GM18867 (cell line): Measurements from ENCODE around the gene TERC.
"Not testable (repeated sequence)": the region's sequence is repeated elsewhere in the genome, so short reads cannot be mapped to it uniquely, and the experiment has no call there.

ENCODE experiments used
- ATAC-seq: cut with Tn5 transposase; IDR thresholded peaks from one replicate; pipeline ENCODE4 v1.9.1; 2021; ENCODE audit warnings: mild to moderate bottlenecking, moderate library complexity; ENCODE audit not compliant: unreplicated experiment

The TERC gene

GRCh38 chr3:169772305-169772896 lies 7.5 kb upstream of the TERC start:
- ATAC-seq = peak; percentile 18

GRCh38 chr3:169771497-169772304 lies 6.8 kb upstream of the TERC start:
- peak; percentile 14 for ATAC-seq

GRCh38 chr3:169769287-169770181 lies 4.7 kb upstream of the TERC start, which contains the start of gene ACTRT3:
TSS of gene ACTRT3 (minus strand) at chr3:169769561. CDS start at chr3:169769520, 41 bp downstream.
- ATAC-seq = peak; percentile 29

GRCh38 chr3:169764312-169764881 lies 463 bp downstream of the TERC start:
- ATAC-seq = peak; percentile 35

GRCh38 chr3:169760479-169760878 lies 4.4 kb downstream of the TERC start:
- ATAC-seq = no peak

- ATAC-seq = peak; percentile 54
These were observed 5.6 kb downstream of the TERC start for GRCh38 chr3:169759256-169759655.

- no peak for ATAC-seq
These were observed 6.4 kb downstream of the TERC start for GRCh38 chr3:169758359-169758994.

GRCh38 chr3:169755488-169755887 lies 9.4 kb downstream of the TERC start:
- ATAC-seq = no peak

GRCh38 chr3:169754711-169755110 lies 10.1 kb downstream of the TERC start:
- no peak for ATAC-seq

GRCh38 chr3:169751875-169752274 lies 13.0 kb downstream of the TERC start:
- ATAC-seq = no peak

GRCh38 chr3:169750665-169751064 lies 14.2 kb downstream of the TERC start:
- ATAC-seq = no peak

- ATAC-seq = no peak
These were observed 16.2 kb downstream of the TERC start for GRCh38 chr3:169748670-169749069.

GRCh38 chr3:169746924-169747323 lies 17.9 kb downstream of the TERC start:
- ATAC-seq = no peak

GRCh38 chr3:169744366-169745054 lies 20.4 kb downstream of the TERC start:
- no peak for ATAC-seq

- no peak for ATAC-seq
These were observed 25.8 kb downstream of the TERC start for GRCh38 chr3:169739067-169739466.

- ATAC-seq = not testable (repeated sequence)
These were observed 33.0 kb downstream of the TERC start for GRCh38 chr3:169731857-169732256.

GRCh38 chr3:169722724-169723123 lies 42.1 kb downstream of the TERC start:
- no peak for ATAC-seq

GRCh38 chr3:169718415-169718814 lies 46.4 kb downstream of the TERC start:
- not testable (repeated sequence) for ATAC-seq
